GM19452 (cell line): ENCODE results near the gene SLC35D2.
A peak's percentile ranks its signal among the peaks of the same experiment; 100 is the strongest.

Source experiments
- ATAC-seq: cut with Tn5 transposase; IDR thresholded peaks from one replicate; pipeline ENCODE4 v1.9.1; 2021; ENCODE audit not compliant: unreplicated experiment

Gene SLC35D2

GRCh38 chr9:96383165-96383942, at the start of gene SLC35D2:
Gene SLC35D2 (minus strand): TSS chr9:96383711. CDS start chr9:96383634, 77 bp downstream.
- no peak for ATAC-seq

- ATAC-seq = no peak
Measured at GRCh38 chr9:96430377-96430776, 46.9 kb upstream of the SLC35D2 start.

GRCh38 chr9:96429732-96430131, 46.2 kb upstream of the SLC35D2 start:
- no peak for ATAC-seq

- no peak for ATAC-seq
Measured at GRCh38 chr9:96425500-96426169, 42.1 kb upstream of the SLC35D2 start.

- ATAC-seq = no peak
Measured at GRCh38 chr9:96423985-96424336, 40.5 kb upstream of the SLC35D2 start.

- no peak for ATAC-seq
Measured at GRCh38 chr9:96423322-96423984, 39.9 kb upstream of the SLC35D2 start.

GRCh38 chr9:96420468-96421219, 37.1 kb upstream of the SLC35D2 start:
- no peak for ATAC-seq

- ATAC-seq = no peak
Measured at GRCh38 chr9:96419691-96419969, 36.1 kb upstream of the SLC35D2 start.

- peak; percentile 27 for ATAC-seq
Measured at GRCh38 chr9:96418920-96419690, 35.6 kb upstream of the SLC35D2 start.

- ATAC-seq = peak; percentile 65
Measured at GRCh38 chr9:96418083-96418919, 34.8 kb upstream of the SLC35D2 start, which contains the start of gene ZNF367. Gene ZNF367 (minus strand): TSS chr9:96418370. CDS start chr9:96418032, 338 bp downstream.

GRCh38 chr9:96417661-96418082, 34.2 kb upstream of the SLC35D2 start:
- ATAC-seq = no peak

GRCh38 chr9:96417051-96417586, 33.6 kb upstream of the SLC35D2 start:
- ATAC-seq = no peak

GRCh38 chr9:96413302-96414221, 30.1 kb upstream of the SLC35D2 start:
- no peak for ATAC-seq

- ATAC-seq = no peak
Measured at GRCh38 chr9:96412174-96412913, 28.8 kb upstream of the SLC35D2 start.

GRCh38 chr9:96411129-96411838, 27.8 kb upstream of the SLC35D2 start:
- ATAC-seq = no peak

- no peak for ATAC-seq
Measured at GRCh38 chr9:96408409-96409280, 25.1 kb upstream of the SLC35D2 start.
